ENCODE data around the gene SAPCD2.

The SAPCD2 gene

GRCh38 chr9:137045294-137046087, 24.9 kb downstream of the SAPCD2 start (continued):
- no peak for TF ChIP-seq PRDM4 (tag by site-specific recombination; IDR thresholded peaks at IDR 0.05)

DNA sequence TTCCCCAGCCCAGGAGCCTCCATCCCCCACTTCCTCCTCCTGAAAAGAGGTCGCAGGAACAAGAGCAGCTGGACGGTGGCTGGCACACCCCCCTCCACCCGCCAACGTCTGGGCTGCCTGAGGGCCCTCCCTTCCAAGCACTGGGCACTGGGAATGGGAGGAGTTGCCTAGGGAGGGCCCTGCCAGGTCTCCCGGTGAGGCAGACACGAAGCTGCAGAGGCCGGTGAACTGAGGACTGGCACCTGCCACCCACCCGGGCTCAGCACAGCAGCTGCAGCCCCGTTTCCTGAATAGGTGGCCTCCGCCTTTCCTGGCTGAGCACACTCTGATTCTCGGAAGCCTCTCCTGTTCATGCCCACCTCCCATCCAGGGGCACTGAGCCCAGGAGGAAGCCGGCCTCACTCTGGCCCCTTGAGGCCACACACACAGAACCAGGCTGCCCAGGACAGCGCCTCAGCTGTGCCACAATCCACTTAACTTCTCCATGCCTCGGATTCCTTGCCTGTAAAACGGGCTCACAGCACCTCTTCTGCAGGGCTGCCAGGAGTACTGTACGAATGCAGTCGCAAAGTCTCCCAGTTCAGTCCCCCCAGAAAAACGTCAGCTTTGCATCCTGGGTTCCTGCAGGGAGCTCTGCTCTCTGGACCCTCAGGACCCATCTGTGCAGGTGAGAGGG, 25.7 kb downstream of the SAPCD2 start:
- 0 out of 2 replicates have a peak, but pooled peaks have one; percentile 24 for TF ChIP-seq PRDM10 (tag by site-specific recombination; IDR thresholded peaks at IDR 0.05)
- no peak for TF ChIP-seq KLF16 (tag by site-specific recombination; IDR thresholded peaks at IDR 0.05)
- TF ChIP-seq ZFHX2 (tag by site-specific recombination; conservative IDR thresholded peaks at IDR 0.05): peak; percentile 20; the same call in 1 of the 2 replicates
- TF ChIP-seq ZNF768 (tag by site-specific recombination; IDR thresholded peaks at IDR 0.05): peak; percentile 43; the same call in 1 of the 2 replicates
- peak; percentile 99 for TF ChIP-seq ZNF335 (tag by site-specific recombination; conservative IDR thresholded peaks at IDR 0.05)
- peak; percentile 68 for TF ChIP-seq SP2 (tag by site-specific recombination; IDR thresholded peaks at IDR 0.05)
- peak; percentile 66 for TF ChIP-seq KLF1 (tag by site-specific recombination; IDR thresholded peaks at IDR 0.05)
- peak; percentile 59; the same call in 1 of the 2 replicates for TF ChIP-seq KLF9 (tag by site-specific recombination; IDR thresholded peaks at IDR 0.05; ENCODE audit: low read depth)
- TF ChIP-seq, protein P1, sequence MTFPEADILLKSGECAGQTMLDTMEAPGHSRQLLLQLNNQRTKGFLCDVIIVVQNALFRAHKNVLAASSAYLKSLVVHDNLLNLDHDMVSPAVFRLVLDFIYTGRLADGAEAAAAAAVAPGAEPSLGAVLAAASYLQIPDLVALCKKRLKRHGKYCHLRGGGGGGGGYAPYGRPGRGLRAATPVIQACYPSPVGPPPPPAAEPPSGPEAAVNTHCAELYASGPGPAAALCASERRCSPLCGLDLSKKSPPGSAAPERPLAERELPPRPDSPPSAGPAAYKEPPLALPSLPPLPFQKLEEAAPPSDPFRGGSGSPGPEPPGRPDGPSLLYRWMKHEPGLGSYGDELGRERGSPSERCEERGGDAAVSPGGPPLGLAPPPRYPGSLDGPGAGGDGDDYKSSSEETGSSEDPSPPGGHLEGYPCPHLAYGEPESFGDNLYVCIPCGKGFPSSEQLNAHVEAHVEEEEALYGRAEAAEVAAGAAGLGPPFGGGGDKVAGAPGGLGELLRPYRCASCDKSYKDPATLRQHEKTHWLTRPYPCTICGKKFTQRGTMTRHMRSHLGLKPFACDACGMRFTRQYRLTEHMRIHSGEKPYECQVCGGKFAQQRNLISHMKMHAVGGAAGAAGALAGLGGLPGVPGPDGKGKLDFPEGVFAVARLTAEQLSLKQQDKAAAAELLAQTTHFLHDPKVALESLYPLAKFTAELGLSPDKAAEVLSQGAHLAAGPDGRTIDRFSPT (tag by site-specific recombination; IDR thresholded peaks at IDR 0.05): 0 out of 2 replicates have a peak, but pooled peaks have one; percentile 32
- TF ChIP-seq, protein P2, sequence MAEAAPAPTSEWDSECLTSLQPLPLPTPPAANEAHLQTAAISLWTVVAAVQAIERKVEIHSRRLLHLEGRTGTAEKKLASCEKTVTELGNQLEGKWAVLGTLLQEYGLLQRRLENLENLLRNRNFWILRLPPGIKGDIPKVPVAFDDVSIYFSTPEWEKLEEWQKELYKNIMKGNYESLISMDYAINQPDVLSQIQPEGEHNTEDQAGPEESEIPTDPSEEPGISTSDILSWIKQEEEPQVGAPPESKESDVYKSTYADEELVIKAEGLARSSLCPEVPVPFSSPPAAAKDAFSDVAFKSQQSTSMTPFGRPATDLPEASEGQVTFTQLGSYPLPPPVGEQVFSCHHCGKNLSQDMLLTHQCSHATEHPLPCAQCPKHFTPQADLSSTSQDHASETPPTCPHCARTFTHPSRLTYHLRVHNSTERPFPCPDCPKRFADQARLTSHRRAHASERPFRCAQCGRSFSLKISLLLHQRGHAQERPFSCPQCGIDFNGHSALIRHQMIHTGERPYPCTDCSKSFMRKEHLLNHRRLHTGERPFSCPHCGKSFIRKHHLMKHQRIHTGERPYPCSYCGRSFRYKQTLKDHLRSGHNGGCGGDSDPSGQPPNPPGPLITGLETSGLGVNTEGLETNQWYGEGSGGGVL (tag by site-specific recombination; IDR thresholded peaks at IDR 0.05): peak; percentile 33; the same call in 1 of the 2 replicates
- no peak for TF ChIP-seq ZBTB8A (tag by site-specific recombination; IDR thresholded peaks at IDR 0.05)
- Histone ChIP-seq H3K4me1 (ENCODE audit: control insufficient read depth, insufficient read depth, low read length) (peaks cover 5% of the 10 kb centered on the region; the same call in 1 of the 2 replicates), H3K4me3 (ENCODE audit: low read depth, low read length) (peak overlapping the region; percentile 58), H3K36me3 (ENCODE audit: control insufficient read depth in 2 of 2, insufficient read depth in 1 of 2, low read length in 2 of 2) (peaks cover 0 to 13% of the 10 kb centered on the region in 2 experiments; a peak in 1 of 3 replicates), H3K27ac (ENCODE audit: extremely low read depth, low read depth, low read length) (peak overlapping the region; percentile 79; the same call in 1 of the 2 replicates), H3K9me3 (ENCODE audit: control insufficient read depth, insufficient read depth, low read depth, low read length) (no peaks in the 10 kb centered on the region)
- POLR2A ChIA-PET: interaction anchor here (0.8 to 1.0 kb wide), 4 partner anchors 10 to 196 kb away, joined by 3 read pairs; partner anchors contain the start of genes SAPCD2 and TUBB4B
- CTCF ChIA-PET: interaction anchor here (0.7 to 5.3 kb wide), 8 partner anchors 10 to 257 kb away, joined by 3 to 47 read pairs (median 8); partner anchors contain the start of gene ABCA2
